Body of pancreas (tissue), 4 donors: ENCODE results near the gene C17orf58. TPM values are rescaled to one million over a fixed set of nuclear protein-coding genes. Genes with fewer than 3 reads are reported as not detected.

Experiments used
- ATAC-seq: fragments of 150-250 bp; one replicate; pipeline ENCODE4 v1.9.1; 2016
- DNase-seq, 4 donors: peaks; one replicate each; pipeline ENCODE4 v3.0.0-alpha.2; 2019
- H3K27ac ChIP-seq, 4 donors: fragments of 200-600 bp; sonication (generic); 1 replicate in 3 of 4; 2 replicates in 1 of 4; pipeline versions ENCODE4 v1.5.1 to v1.6.1; 2016 to 2019; ENCODE audit warnings: mild to moderate bottlenecking in 1 of 4, mixed read lengths in 1 of 4, moderate library complexity in 1 of 4
- H3K27me3 ChIP-seq, 2 donors: fragments of 200-600 bp; sonication (generic); one replicate each; pipeline ENCODE4 v1.6.0; 2016; ENCODE audit warnings: mild to moderate bottlenecking in 1 of 2
- H3K36me3 ChIP-seq, 2 donors: fragments of 200-600 bp; sonication (generic); replicated peaks in 1 of 2; 2 replicates each; pipeline ENCODE4 v1.5.1; 2016; ENCODE audit warnings: low read depth in 2 of 2; ENCODE audit not compliant: insufficient read depth in 1 of 2
- H3K4me1 ChIP-seq: fragments of 200-600 bp; sonication (generic); one replicate; pipeline ENCODE4 v1.6.0; 2016
- H3K4me3 ChIP-seq, 2 donors: fragments of 200-600 bp; sonication (generic); 1 replicate in 1 of 2; 2 replicates in 1 of 2; pipeline ENCODE4 v1.5.1; 2016 to 2019
- H3K9me3 ChIP-seq, 3 donors: fragments of 200-600 bp; sonication (generic); 1 replicate in 2 of 3; 2 replicates in 1 of 3; pipeline ENCODE4 v1.5.1; 2016
- CTCF ChIP-seq, 7 experiments: fragments of 450-650 bp in 4 of 7; fragments of 200-600 bp in 3 of 7; sonication (generic) in 3 of 7; IDR thresholded peaks; one replicate each; pipeline ENCODE4 v1.5.1; 2016 to 2019; ENCODE audit warnings: antibody characterized with exemption in 7 of 7
- POLR2A ChIP-seq, 3 donors: fragments of 450-650 bp; IDR thresholded peaks; one replicate each; pipeline ENCODE4 v1.6.1; 2016; ENCODE audit warnings: antibody characterized with exemption in 3 of 3, mild to moderate bottlenecking in 2 of 3
- WGBS, 2 donors: methylation state at CpG; one replicate each; pipeline ENCODE4 v1.1.5; 2017; 5-methylcytosine and 5-hydroxymethylcytosine counted together
- intact Hi-C: fragments of 100-400 bp; cut with DNase I; formaldehyde crosslinking; loops from one replicate; pipeline ENCODE4 v1.15.1; 2023
- small RNA-seq: library from RNA; depleted of rRNA; stranded (forward); fragments of <200 nt; gene quantifications from one replicate; pipeline ENCODE3, GENCODE V24; 2016
- total RNA-seq, 2 donors: library from RNA; depleted of rRNA; stranded (reverse); fragments of >200 nt; gene quantifications; one replicate each; pipeline ENCODE4 v1.1.0, GENCODE V29; 2016

The C17orf58 gene
- total RNA-seq, 2 donors from 2014 or later: 6.0 to 6.3 TPM

GRCh38 chr17:67942810-67943209, 53.5 kb downstream of the C17orf58 start:
- Histone ChIP-seq H3K27ac (no peak overlapping the region), H3K9me3 (no peaks in the 10 kb centered on the region), H3K4me3 (no peak overlapping the region), H3K36me3 (peaks cover 17 to 41% of the 10 kb centered on the region in 2 donors), H3K4me1 (no peaks in the 10 kb centered on the region), H3K27me3 (no peaks in the 10 kb centered on the region)
- intact Hi-C loops: no loop called here
- DNase-seq (no peak), ATAC-seq (no peak)
- WGBS, 2 donors: 79 to 81% methylated on average over 3 of the region's 3 CpGs
- TF ChIP-seq CTCF (IDR thresholded peaks at IDR 0.05) (peak in 5 of 7 experiments; percentile 12 to 24 (median 17)), POLR2A (IDR thresholded peaks at IDR 0.05) (no peak)

Small RNA genes within 50 kb of the gene (small RNA-seq; reads per million reads assigned to genes)
- not detected for gene RN7SL622P

Other genes starting within 250 kb of the C17orf58 start
- gene BPTF, start 171.0 kb downstream of the C17orf58 start, total RNA-seq: 10 to 100 TPM; 44.6 to 74.5 TPM
- 1 to 10 TPM; 4.6 to 5.2 TPM for gene KPNA2, start 39.3 kb upstream of the C17orf58 start, total RNA-seq